NCI-H2029 treated with DMSO at 0.1 percent for 48 hours (cell line): ENCODE measurements around the gene TNFRSF18.

ENCODE experiments used
- DNase-seq: peaks from one replicate; lab custom pipeline; 2025; lab: John Stamatoyannopoulos, UW

The TNFRSF18 gene

GRCh38 chr1:1227386-1227785 lies 21.0 kb upstream of the TNFRSF18 start:
- no peak for DNase-seq

- DNase-seq, result no peak
Measured at GRCh38 chr1:1226566-1227362, 20.4 kb upstream of the TNFRSF18 start.

DNA sequence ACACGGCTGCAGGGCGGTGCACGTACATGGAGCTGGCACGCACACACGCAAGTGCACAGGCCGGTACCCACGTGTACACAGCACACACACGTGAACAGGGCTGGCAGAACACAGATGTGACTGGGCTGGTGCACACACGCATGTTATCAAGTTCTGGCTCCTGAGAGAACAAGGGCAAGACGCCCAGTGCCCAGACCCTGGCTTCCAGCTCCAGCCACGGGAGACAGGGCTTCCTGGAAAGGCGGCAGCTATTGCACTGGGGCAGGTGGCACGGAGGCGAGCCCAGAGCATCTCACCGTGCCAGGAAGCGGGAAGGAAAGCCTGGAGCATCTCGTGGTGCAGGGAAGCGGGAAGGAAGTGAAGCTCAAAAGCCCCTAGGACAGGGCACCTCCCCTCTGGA lies 19.5 kb upstream of the TNFRSF18 start:
- no peak for DNase-seq

GRCh38 chr1:1225238-1225845 lies 18.9 kb upstream of the TNFRSF18 start:
- DNase-seq, result no peak

DNA sequence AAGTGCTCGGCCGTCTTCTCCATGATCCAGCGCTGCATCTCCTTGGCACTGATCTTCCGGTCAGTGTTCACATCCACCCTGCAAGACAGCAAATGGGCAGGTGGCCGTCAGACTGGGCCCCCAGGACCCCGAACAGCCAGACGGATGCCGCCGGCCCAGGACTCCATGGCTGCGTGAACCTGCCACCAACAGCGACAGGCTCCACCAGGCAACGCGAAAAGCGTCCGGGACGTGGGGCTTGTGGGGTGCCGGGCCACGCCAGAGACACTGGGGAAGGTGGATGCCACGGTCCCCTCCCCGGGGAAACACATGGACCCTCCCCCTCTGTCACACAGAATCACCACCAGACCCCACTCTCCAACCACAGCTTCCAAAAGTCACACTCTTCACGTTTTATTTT lies 17.5 kb upstream of the TNFRSF18 start:
- no peak for DNase-seq

DNA sequence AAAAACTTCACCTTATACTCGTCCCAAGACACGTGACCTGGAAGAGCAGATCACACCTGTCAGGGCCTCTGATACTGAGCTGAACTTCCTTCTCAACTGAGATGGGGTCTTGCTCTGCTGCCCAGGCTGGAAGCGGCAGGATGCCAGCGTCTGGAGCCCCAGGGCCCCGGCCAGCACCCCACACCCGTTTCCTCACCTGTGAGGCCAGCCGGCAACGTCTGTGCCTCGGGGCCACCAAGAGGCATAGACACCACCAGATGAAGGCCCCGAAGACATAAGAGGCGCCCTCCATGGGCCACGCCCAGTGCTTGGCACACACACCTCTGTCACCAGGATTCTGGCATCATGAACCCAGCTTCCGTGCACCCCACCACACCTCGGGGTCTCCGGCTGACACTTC lies 16.9 kb upstream of the TNFRSF18 start:
- no peak for DNase-seq

GRCh38 chr1:1222575-1223225 lies 16.3 kb upstream of the TNFRSF18 start:
- DNase-seq, result no peak

DNA sequence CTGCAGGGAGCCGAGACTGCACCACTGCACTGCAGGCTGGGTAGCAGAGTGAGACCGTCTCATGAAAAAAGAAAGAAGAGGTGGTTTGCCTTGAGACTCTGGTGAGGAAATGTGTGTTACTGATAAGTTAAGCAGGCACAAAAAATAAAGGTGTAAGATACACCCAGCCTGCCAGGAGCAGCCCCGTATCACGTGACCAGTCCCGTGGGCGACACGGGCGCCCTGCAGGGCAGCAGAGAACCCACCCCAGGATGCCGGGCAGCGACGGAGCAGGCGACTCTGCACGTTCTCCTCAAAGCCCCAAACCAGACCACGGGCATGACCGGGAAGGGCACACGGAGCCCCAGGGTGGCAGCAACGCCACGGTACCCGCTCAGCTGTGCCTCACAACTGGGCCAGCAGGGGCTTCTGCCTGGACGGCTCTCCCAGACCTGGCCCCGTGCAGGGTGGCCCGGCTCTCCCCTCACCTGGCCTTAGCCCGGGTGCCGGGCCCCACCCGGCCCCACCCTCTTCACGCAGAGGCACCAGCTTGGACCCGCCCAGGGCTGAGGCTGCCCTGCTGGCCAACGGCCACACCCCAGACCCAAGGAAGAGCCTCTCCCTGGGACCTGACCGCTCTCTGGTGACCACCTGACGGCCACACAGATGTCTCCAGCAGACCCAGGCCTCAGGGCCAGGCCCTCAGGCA lies 15.6 kb upstream of the TNFRSF18 start:
- no peak for DNase-seq

GRCh38 chr1:1220197-1220596 lies 13.8 kb upstream of the TNFRSF18 start:
- DNase-seq, result no peak

GRCh38 chr1:1219341-1219740 lies 12.9 kb upstream of the TNFRSF18 start:
- no peak for DNase-seq

DNA sequence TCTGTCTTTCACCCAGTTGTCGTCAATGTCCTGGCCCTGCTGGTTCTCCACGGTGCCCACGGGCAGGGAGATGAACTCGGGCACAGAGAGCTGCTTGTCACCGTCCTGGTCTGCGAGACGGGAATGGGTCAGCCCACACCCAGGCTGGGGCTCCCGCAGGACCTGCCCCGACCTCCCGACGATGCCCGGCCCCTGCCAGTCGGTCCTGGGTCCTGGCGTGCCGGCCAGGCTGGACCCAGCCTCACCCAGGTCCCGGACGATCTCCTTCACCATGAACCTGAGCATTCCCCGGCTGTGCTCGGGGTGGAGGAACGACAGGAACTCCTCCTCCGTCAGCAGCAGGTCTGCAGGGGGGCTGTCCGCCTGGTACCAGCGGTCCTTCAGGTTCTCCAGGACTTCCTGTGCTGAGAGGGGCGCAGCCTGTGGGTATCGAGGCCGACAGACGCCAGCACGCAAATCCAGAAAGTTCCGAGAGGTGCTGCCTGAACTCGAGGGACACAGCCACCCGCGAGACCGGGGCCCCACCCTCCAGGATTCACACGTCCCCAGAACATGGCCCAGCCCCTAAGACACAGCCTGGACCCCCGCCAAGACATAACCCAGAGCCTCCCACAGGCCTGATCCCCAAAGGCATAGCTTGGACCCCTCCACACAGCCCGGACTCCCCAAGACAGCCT lies 12.3 kb upstream of the TNFRSF18 start:
- no peak for DNase-seq

- DNase-seq, result no peak
Measured at GRCh38 chr1:1217621-1218523, 11.5 kb upstream of the TNFRSF18 start.

DNA sequence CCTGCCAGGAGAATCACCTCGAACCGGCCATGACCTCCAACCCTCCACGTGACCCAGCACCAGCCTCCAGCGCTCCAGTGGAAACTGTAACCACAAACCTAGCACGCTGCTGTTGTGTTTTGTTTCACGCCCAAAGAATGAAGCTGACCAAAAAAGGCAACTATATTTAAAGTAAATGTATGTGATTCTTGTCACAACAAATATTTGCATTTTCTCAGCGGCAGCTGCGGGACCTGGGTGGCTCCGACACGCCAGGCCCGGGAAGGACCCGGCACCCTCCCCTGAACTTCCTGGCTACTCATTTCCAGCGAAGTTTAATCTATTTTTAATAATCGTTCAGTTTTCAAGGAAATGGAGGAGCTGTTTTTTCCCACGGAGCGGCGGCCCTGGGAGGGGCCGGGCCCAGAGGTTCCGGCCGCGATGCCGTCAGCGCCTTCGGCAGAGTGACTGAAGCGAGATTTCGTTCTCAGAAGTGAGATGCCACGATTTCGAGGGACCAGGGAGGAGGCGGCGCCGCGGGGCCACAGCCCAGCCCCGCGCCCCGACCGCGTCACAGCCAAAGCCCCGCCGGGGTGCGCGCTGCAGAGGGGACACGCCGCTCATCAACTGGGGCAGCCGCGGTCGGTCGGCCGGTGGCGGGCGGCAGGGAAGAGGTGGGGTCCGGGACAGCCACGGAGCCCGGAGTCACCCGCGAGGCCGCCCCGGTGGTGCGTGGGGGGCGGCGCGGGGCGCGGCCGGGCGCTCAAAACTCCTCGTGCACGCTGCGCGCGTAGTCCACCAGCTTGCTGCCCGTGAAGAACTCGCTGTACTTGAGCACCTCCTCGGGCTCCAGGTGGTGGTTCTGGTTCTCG lies 10.6 kb upstream of the TNFRSF18 start:
- DNase-seq, result no peak

- no peak for DNase-seq
Measured at GRCh38 chr1:1215881-1216605, 9.7 kb upstream of the TNFRSF18 start.

GRCh38 chr1:1215080-1215676 lies 8.8 kb upstream of the TNFRSF18 start:
- DNase-seq, result no peak

- no peak for DNase-seq
Measured at GRCh38 chr1:1213345-1214265, 7.2 kb upstream of the TNFRSF18 start, which contains the start of gene TNFRSF4. Gene TNFRSF4, minus strand, starts transcription at chr1:1214153. Its CDS starts 26 bp downstream, at chr1:1214127.

DNA sequence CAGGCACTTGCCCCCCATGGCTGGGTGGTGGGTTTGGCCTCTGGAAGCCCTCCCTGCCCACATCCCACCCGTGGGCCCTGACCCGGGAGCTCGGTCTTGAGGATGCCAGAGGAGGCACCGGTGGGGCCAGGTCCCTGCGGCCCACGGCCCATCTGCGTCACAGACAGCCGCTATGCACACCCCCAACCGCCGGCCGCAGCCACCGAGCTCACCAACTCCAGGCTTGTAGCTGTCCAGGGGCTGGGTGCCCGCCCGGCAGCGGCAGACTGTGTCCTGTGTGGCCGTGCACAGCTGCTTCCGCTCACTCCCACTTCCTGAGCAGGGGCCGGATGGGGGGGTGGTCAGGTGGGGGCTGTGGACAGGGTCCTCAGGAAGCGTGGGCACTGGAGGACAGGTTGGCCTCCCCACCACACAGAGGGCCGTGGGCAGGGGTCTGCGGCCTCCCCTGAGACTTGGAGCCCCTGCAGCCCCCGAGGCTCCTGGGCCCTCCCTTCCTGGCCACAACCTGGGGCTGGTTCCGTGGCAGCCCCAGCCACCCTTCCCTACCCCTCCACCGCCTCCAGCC lies 6.5 kb upstream of the TNFRSF18 start:
- no peak for DNase-seq
